GM23338 (cell line): ENCODE measurements around the gene MARS2. TPM values are rescaled to one million over a fixed set of nuclear protein-coding genes. Genes with fewer than 3 reads are reported as not detected.

ENCODE experiments used
- ATAC-seq: fragments of 200-7000 bp; cut with Tn5 transposase; 3 replicates; pipeline ENCODE4 v1.9.1; 2020
- DNase-seq: peaks from one replicate; pipeline ENCODE4 v3.0.0-alpha.2; 2015; ENCODE audit warnings: low spot score
- H2AFZ ChIP-seq: fragments of 200-600 bp; sonication (generic); 2 replicates; pipeline ENCODE4 v1.8.0; 2016; ENCODE audit warnings: antibody characterized with exemption, mild to moderate bottlenecking, moderate library complexity
- H3F3A ChIP-seq: fragments of 200-600 bp; sonication (generic); replicated peaks from 2 replicates; pipeline ENCODE4 v1.8.0; 2017; ENCODE audit warnings: antibody characterized with exemption, mixed run types, low read depth
- H3K27ac ChIP-seq: fragments of 200-600 bp; sonication (generic); 2 replicates; pipeline ENCODE4 v1.6.1; 2016; ENCODE audit warnings: low read depth
- H3K27me3 ChIP-seq: fragments of 200-600 bp; sonication (generic); 2 replicates; pipeline ENCODE4 v1.8.0; 2016; ENCODE audit warnings: mild to moderate bottlenecking, mixed run types, moderate library complexity; ENCODE audit not compliant: insufficient read depth
- H3K36me3 ChIP-seq: fragments of 200-600 bp; sonication (generic); 2 replicates; pipeline ENCODE4 v1.8.0; 2016; ENCODE audit warnings: mild to moderate bottlenecking; ENCODE audit not compliant: insufficient read depth
- H3K4me1 ChIP-seq: fragments of 200-600 bp; sonication (generic); 2 replicates; pipeline ENCODE4 v1.8.0; 2016; ENCODE audit warnings: mild to moderate bottlenecking, moderate library complexity; ENCODE audit not compliant: insufficient read depth
- H3K4me2 ChIP-seq: fragments of 200-600 bp; sonication (generic); 2 replicates; pipeline ENCODE4 v1.7.1; 2017; ENCODE audit warnings: mixed run types
- H3K4me3 ChIP-seq: fragments of 200-600 bp; sonication (generic); 2 replicates; pipeline ENCODE4 v1.6.1; 2016; ENCODE audit warnings: mixed run types
- H3K79me2 ChIP-seq: fragments of 200-600 bp; sonication (generic); replicated peaks from 2 replicates; pipeline ENCODE4 v1.8.0; 2017; ENCODE audit warnings: mild to moderate bottlenecking; ENCODE audit not compliant: insufficient read depth
- H3K9me2 ChIP-seq: fragments of 200-600 bp; sonication (generic); 2 replicates; pipeline ENCODE4 v1.8.0; 2017; ENCODE audit not compliant: insufficient read depth
- H4K20me1 ChIP-seq: fragments of 200-600 bp; sonication (generic); replicated peaks from 2 replicates; pipeline ENCODE4 v1.8.0; 2017; ENCODE audit warnings: mild to moderate bottlenecking; ENCODE audit not compliant: insufficient read depth
- H3K27ac Mint-ChIP-seq: 2 replicates; pipeline ENCODE4 v1.8.0; 2020; ENCODE audit warnings: inconsistent platforms, mild to moderate bottlenecking, moderate library complexity, mixed read lengths
- H3K27me3 Mint-ChIP-seq: 3 replicates; pipeline ENCODE4 v1.8.0; 2022; ENCODE audit warnings: low read depth, mild to moderate bottlenecking, moderate library complexity, mixed read lengths, inconsistent platforms; ENCODE audit not compliant: insufficient read depth, poor library complexity
- H3K36me3 Mint-ChIP-seq: 3 replicates; pipeline ENCODE4 v1.8.0; 2021; ENCODE audit warnings: low read depth, mild to moderate bottlenecking, inconsistent platforms, moderate library complexity, mixed read lengths
- H3K4me1 Mint-ChIP-seq: 3 replicates; pipeline ENCODE4 v1.8.0; 2020; ENCODE audit warnings: mild to moderate bottlenecking, inconsistent platforms, mixed read lengths
- H3K4me3 Mint-ChIP-seq: 3 replicates; pipeline ENCODE4 v1.8.0; 2021; ENCODE audit warnings: moderate library complexity, mild to moderate bottlenecking, inconsistent platforms, mixed read lengths
- H3K9me3 Mint-ChIP-seq: 3 replicates; pipeline ENCODE4 v1.8.0; 2020; ENCODE audit warnings: moderate library complexity, mild to moderate bottlenecking, inconsistent platforms, mixed read lengths
- CREB1 ChIP-seq: fragments of 250-450 bp; sonication (Bioruptor Pico); IDR thresholded peaks from 2 replicates; pipeline ENCODE4 v1.5.0; 2020; ENCODE audit warnings: low read depth, mild to moderate bottlenecking, moderate library complexity
- EZH2 ChIP-seq: fragments of 200-600 bp; sonication (generic); IDR thresholded peaks from one replicate; pipeline ENCODE4 v1.8.0; 2017; ENCODE audit warnings: antibody characterized with exemption, mild to moderate bottlenecking, low read depth; ENCODE audit not compliant: unreplicated experiment
- EZH2phosphoT487 ChIP-seq: fragments of 200-600 bp; sonication (generic); IDR thresholded peaks from one replicate; pipeline ENCODE4 v1.8.1; 2018; ENCODE audit warnings: antibody characterized with exemption; ENCODE audit not compliant: unreplicated experiment
- JUNB ChIP-seq: IDR thresholded peaks from one replicate; pipeline ENCODE4 v1.6.1; 2016; ENCODE audit warnings: antibody characterized with exemption; ENCODE audit not compliant: unreplicated experiment
- NANOG ChIP-seq: IDR thresholded peaks from 2 replicates; pipeline ENCODE4 v1.6.1; 2016; ENCODE audit warnings: antibody characterized with exemption, borderline replicate concordance
- POLR2AphosphoS5 ChIP-seq: IDR thresholded peaks from 2 replicates; pipeline ENCODE4 v1.6.1; 2016; ENCODE audit warnings: antibody characterized with exemption, low read depth
- STAT1 ChIP-seq: IDR thresholded peaks from one replicate; pipeline ENCODE4 v1.6.1; 2016; ENCODE audit warnings: antibody characterized with exemption; ENCODE audit not compliant: unreplicated experiment
- ZNF114 ChIP-seq: fragments of 250-450 bp; sonication (Bioruptor Pico); IDR thresholded peaks from 2 replicates; pipeline ENCODE4 v1.5.0; 2020; ENCODE audit warnings: mild to moderate bottlenecking, moderate library complexity
- ZNF331 ChIP-seq: fragments of 250-450 bp; sonication (Bioruptor Pico); IDR thresholded peaks from 2 replicates; pipeline ENCODE4 v1.5.0; 2020; ENCODE audit warnings: low read depth, mild to moderate bottlenecking, moderate library complexity
- polyA plus RNA-seq: library from polyadenylated mRNA; unstranded; fragments of >200 nt; fragmentation: Nextera tagmentation; extraction: Ambion mirVana; gene quantifications from 2 replicates; pipeline ENCODE4 v1.2.1, GENCODE V29; 2016
- total RNA-seq: library from RNA; depleted of rRNA; stranded (reverse); fragments of >200 nt; shearing (Covaris generic); gene quantifications from 2 replicates; pipeline ENCODE4 v1.2.3, GENCODE V29; 2014
- TF ChIP-seq, protein P1 (sequence below), 2 experiments: fragments of 200-600 bp in 1 of 2; sonication (generic) in 1 of 2; conservative IDR thresholded peaks; 2 replicates each; pipeline versions ENCODE4 v1.5.1 to v1.6.1; 2016 to 2017; ENCODE audit warnings: antibody characterized with exemption in 2 of 2, low read depth in 2 of 2, mild to moderate bottlenecking in 2 of 2, moderate library complexity in 1 of 2
- TF ChIP-seq, protein P2 (sequence below): IDR thresholded peaks from 2 replicates; pipeline ENCODE4 v1.6.1; 2016; ENCODE audit warnings: antibody characterized with exemption
- TF ChIP-seq, protein P3 (sequence below): fragments of 250-450 bp; sonication (Bioruptor Pico); IDR thresholded peaks from 2 replicates; pipeline ENCODE4 v1.5.0; 2020; ENCODE audit warnings: mild to moderate bottlenecking, moderate library complexity
- TF ChIP-seq, protein P4 (sequence below): IDR thresholded peaks from one replicate; pipeline ENCODE4 v1.6.1; 2018; ENCODE audit warnings: antibody characterized with exemption; ENCODE audit not compliant: unreplicated experiment

The MARS2 gene
- total and polyA plus RNA-seq, 2 experiments from 2014 or later, result 13.7 to 48.2 TPM

DNA sequence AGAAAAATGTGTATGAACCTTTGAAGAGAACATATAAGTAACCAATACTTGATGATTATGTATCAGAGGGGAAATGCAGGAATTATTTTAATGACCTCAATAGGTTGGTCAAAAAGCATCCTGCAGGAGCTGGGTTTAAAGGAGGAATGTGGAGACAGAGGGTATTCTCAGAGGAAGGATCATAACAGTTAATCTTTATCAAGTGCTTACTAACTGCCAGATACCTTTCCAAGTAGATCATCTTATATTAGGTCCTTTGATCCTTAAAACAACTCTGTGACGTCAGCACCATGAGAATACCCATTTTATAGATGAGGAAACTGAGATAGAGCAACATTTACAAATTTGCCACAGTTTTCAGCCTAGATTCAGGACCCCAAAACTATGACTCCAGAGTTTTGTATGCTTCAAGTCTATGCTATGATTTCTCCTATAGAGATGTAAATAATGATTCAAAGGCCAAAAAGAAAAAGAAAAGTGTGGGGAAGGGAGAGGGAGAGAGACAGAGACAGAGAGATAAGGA, 32.7 kb upstream of the MARS2 start:
- Histone ChIP-seq H3K4me1 (peaks cover 44% of the 10 kb centered on the region), H3K79me2 (no peaks in the 10 kb centered on the region), H3K4me2 (no peak overlapping the region), H3F3A (no peaks in the 10 kb centered on the region), H4K20me1 (no peaks in the 10 kb centered on the region), H3K36me3 (no peaks in the 10 kb centered on the region), H3K27me3 (no peaks in the 10 kb centered on the region), H2AFZ (no peak overlapping the region), H3K4me3 (no peak overlapping the region), H3K27ac (no peak overlapping the region), H3K9me2 (peaks cover 5% of the 10 kb centered on the region; the same call in 1 of the 2 replicates)
- TF ChIP-seq, protein P1, sequence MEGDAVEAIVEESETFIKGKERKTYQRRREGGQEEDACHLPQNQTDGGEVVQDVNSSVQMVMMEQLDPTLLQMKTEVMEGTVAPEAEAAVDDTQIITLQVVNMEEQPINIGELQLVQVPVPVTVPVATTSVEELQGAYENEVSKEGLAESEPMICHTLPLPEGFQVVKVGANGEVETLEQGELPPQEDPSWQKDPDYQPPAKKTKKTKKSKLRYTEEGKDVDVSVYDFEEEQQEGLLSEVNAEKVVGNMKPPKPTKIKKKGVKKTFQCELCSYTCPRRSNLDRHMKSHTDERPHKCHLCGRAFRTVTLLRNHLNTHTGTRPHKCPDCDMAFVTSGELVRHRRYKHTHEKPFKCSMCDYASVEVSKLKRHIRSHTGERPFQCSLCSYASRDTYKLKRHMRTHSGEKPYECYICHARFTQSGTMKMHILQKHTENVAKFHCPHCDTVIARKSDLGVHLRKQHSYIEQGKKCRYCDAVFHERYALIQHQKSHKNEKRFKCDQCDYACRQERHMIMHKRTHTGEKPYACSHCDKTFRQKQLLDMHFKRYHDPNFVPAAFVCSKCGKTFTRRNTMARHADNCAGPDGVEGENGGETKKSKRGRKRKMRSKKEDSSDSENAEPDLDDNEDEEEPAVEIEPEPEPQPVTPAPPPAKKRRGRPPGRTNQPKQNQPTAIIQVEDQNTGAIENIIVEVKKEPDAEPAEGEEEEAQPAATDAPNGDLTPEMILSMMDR (conservative IDR thresholded peaks at IDR 0.05; ENCODE audit: low read depth in 2 of 2), result no peak
- TF ChIP-seq CREB1 (CRISPR knock-in tag), result no peak
- TF ChIP-seq POLR2AphosphoS5, result no peak
- TF ChIP-seq, protein P2, sequence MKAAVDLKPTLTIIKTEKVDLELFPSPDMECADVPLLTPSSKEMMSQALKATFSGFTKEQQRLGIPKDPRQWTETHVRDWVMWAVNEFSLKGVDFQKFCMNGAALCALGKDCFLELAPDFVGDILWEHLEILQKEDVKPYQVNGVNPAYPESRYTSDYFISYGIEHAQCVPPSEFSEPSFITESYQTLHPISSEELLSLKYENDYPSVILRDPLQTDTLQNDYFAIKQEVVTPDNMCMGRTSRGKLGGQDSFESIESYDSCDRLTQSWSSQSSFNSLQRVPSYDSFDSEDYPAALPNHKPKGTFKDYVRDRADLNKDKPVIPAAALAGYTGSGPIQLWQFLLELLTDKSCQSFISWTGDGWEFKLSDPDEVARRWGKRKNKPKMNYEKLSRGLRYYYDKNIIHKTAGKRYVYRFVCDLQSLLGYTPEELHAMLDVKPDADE, result no peak
- TF ChIP-seq EZH2, result no peak
- no peak for TF ChIP-seq ZNF114 (CRISPR knock-in tag)
- no peak for TF ChIP-seq NANOG
- TF ChIP-seq ZNF331 (CRISPR knock-in tag), result no peak
- TF ChIP-seq, protein P3, sequence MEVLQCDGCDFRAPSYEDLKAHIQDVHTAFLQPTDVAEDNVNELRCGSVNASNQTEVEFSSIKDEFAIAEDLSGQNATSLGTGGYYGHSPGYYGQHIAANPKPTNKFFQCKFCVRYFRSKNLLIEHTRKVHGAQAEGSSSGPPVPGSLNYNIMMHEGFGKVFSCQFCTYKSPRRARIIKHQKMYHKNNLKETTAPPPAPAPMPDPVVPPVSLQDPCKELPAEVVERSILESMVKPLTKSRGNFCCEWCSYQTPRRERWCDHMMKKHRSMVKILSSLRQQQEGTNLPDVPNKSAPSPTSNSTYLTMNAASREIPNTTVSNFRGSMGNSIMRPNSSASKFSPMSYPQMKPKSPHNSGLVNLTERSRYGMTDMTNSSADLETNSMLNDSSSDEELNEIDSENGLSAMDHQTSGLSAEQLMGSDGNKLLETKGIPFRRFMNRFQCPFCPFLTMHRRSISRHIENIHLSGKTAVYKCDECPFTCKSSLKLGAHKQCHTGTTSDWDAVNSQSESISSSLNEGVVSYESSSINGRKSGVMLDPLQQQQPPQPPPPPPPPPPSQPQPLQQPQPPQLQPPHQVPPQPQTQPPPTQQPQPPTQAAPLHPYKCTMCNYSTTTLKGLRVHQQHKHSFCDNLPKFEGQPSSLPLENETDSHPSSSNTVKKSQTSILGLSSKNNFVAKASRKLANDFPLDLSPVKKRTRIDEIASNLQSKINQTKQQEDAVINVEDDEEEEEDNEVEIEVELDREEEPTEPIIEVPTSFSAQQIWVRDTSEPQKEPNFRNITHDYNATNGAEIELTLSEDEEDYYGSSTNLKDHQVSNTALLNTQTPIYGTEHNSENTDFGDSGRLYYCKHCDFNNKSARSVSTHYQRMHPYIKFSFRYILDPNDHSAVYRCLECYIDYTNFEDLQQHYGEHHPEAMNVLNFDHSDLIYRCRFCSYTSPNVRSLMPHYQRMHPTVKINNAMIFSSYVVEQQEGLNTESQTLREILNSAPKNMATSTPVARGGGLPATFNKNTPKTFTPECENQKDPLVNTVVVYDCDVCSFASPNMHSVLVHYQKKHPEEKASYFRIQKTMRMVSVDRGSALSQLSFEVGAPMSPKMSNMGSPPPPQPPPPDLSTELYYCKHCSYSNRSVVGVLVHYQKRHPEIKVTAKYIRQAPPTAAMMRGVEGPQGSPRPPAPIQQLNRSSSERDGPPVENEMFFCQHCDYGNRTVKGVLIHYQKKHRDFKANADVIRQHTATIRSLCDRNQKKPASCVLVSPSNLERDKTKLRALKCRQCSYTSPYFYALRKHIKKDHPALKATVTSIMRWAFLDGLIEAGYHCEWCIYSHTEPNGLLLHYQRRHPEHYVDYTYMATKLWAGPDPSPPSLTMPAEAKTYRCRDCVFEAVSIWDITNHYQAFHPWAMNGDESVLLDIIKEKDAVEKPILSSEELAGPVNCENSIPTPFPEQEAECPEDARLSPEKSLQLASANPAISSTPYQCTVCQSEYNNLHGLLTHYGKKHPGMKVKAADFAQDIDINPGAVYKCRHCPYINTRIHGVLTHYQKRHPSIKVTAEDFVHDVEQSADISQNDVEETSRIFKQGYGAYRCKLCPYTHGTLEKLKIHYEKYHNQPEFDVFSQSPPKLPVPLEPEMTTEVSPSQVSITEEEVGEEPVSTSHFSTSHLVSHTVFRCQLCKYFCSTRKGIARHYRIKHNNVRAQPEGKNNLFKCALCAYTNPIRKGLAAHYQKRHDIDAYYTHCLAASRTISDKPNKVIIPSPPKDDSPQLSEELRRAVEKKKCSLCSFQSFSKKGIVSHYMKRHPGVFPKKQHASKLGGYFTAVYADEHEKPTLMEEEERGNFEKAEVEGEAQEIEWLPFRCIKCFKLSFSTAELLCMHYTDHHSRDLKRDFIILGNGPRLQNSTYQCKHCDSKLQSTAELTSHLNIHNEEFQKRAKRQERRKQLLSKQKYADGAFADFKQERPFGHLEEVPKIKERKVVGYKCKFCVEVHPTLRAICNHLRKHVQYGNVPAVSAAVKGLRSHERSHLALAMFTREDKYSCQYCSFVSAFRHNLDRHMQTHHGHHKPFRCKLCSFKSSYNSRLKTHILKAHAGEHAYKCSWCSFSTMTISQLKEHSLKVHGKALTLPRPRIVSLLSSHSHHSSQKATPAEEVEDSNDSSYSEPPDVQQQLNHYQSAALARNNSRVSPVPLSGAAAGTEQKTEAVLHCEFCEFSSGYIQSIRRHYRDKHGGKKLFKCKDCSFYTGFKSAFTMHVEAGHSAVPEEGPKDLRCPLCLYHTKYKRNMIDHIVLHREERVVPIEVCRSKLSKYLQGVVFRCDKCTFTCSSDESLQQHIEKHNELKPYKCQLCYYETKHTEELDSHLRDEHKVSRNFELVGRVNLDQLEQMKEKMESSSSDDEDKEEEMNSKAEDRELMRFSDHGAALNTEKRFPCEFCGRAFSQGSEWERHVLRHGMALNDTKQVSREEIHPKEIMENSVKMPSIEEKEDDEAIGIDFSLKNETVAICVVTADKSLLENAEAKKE (CRISPR knock-in tag), result no peak
- TF ChIP-seq, protein P4, sequence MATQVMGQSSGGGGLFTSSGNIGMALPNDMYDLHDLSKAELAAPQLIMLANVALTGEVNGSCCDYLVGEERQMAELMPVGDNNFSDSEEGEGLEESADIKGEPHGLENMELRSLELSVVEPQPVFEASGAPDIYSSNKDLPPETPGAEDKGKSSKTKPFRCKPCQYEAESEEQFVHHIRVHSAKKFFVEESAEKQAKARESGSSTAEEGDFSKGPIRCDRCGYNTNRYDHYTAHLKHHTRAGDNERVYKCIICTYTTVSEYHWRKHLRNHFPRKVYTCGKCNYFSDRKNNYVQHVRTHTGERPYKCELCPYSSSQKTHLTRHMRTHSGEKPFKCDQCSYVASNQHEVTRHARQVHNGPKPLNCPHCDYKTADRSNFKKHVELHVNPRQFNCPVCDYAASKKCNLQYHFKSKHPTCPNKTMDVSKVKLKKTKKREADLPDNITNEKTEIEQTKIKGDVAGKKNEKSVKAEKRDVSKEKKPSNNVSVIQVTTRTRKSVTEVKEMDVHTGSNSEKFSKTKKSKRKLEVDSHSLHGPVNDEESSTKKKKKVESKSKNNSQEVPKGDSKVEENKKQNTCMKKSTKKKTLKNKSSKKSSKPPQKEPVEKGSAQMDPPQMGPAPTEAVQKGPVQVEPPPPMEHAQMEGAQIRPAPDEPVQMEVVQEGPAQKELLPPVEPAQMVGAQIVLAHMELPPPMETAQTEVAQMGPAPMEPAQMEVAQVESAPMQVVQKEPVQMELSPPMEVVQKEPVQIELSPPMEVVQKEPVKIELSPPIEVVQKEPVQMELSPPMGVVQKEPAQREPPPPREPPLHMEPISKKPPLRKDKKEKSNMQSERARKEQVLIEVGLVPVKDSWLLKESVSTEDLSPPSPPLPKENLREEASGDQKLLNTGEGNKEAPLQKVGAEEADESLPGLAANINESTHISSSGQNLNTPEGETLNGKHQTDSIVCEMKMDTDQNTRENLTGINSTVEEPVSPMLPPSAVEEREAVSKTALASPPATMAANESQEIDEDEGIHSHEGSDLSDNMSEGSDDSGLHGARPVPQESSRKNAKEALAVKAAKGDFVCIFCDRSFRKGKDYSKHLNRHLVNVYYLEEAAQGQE, result no peak
- TF ChIP-seq STAT1, result no peak
- TF ChIP-seq EZH2phosphoT487, result no peak
- TF ChIP-seq JUNB, result no peak
- Mint-ChIP-seq H3K4me3 (no peak overlapping the region), H3K9me3 (peaks cover 2% of the 10 kb centered on the region), H3K36me3 (peaks cover 2% of the 10 kb centered on the region), H3K27ac (no peak overlapping the region), H3K4me1 (peaks cover 40% of the 10 kb centered on the region), H3K27me3 (no peaks in the 10 kb centered on the region)
- no peak for DNase-seq
- ATAC-seq, result no peak
